ENCODE data around the gene GUCD1. TPM values are rescaled to one million over a fixed set of nuclear protein-coding genes. Genes with fewer than 3 reads are reported as not detected.

The GUCD1 gene
- total and polyA plus RNA-seq, 9 donors = 67.1 to 81.1 (median 72.5) TPM

DNA sequence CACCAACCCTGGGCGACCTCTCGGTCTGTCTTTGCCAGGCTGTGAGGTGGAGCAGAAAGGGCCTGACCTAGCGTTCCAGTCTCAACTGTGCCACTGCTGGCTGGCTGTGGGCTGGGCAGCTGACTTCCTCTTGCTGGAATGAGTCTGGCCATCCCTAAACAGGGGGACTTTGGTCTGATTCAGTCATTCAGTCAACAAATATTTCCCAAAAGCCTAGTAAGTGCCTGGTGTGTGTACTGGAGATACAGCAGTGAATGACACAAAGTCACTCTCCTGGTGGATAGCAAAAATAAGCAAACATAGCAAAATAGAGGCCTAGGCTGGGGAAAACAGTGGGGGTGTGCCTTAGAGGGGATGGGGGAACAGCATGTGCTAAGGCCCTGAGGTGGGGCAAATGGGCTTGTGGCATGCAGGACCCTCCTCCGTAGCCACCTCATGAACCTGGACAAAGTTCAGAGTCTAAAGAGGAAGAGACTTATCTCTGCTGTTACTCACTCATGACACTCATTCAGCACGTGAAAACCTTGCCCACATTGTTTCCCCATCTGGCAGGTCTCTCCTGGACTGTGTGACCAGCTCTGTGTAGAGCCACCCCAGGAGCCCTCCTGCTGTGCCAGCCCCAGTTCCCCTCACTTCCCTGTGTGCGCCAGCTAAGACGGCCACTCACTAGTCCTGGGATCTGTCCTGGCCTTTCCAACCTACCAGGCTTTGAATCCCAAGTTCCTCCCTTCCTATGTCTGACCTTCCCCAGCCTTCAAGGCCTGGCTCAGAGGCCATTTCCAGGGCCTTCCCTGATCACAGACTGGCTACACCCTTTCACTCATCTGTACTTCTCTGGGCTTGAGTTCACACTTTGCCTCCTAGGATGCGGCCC, 4.7 kb downstream of the GUCD1 start:
- 80% methylated on average over 6 of the region's 8 CpGs for WGBS (ENCODE audit: insufficient coverage)
- Histone ChIP-seq H3K4me1 (ENCODE audit: control insufficient read depth, insufficient read depth, low read length) (peaks cover 27% of the 10 kb centered on the region), H3K36me3 (ENCODE audit: control insufficient read depth, insufficient read depth, low read length) (peaks cover 60% of the 10 kb centered on the region), H3K27me3 (ENCODE audit: control insufficient read depth, insufficient read depth, low read length) (no peaks in the 10 kb centered on the region), H3K4me3 (ENCODE audit: low read length) (no peak overlapping the region), H3K27ac (ENCODE audit: low read length) (no peak overlapping the region), H3K9me3 (replicated peaks; ENCODE audit: control insufficient read depth, low read depth, low read length) (no peaks in the 10 kb centered on the region)
- no peak for DNase-seq

DNA sequence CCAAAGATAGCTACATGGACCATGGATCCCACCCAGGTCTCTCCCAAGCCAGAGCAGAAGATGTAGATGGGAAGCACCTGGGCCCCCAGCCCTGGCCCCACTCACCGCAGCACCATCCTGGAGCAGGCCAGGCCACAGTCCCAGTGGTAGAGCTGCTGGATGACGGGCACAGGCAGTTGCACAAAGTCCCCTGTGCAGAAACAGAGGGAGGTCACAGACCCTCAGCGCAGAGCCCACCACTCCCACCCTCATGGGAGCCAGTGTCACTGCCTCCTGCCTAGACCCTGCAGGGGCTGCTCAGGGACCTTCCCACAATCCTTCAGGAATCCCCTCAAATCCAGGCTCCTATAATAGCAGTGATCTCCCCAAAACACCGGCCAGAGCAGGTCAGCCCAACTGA, 6.1 kb downstream of the GUCD1 start:
- Histone ChIP-seq H3K4me1 (ENCODE audit: control insufficient read depth, insufficient read depth, low read length) (peaks cover 36% of the 10 kb centered on the region), H3K36me3 (ENCODE audit: control insufficient read depth, insufficient read depth, low read length) (peaks cover 68% of the 10 kb centered on the region), H3K27me3 (ENCODE audit: control insufficient read depth, insufficient read depth, low read length) (no peaks in the 10 kb centered on the region), H3K27ac (ENCODE audit: low read length) (no peak overlapping the region), H3K4me3 (ENCODE audit: low read length) (no peak overlapping the region), H3K9me3 (replicated peaks; ENCODE audit: control insufficient read depth, low read depth, low read length) (no peaks in the 10 kb centered on the region)
- 90% methylated on average over 4 of the region's 4 CpGs for WGBS (ENCODE audit: insufficient coverage)
- DNase-seq = no peak

DNA sequence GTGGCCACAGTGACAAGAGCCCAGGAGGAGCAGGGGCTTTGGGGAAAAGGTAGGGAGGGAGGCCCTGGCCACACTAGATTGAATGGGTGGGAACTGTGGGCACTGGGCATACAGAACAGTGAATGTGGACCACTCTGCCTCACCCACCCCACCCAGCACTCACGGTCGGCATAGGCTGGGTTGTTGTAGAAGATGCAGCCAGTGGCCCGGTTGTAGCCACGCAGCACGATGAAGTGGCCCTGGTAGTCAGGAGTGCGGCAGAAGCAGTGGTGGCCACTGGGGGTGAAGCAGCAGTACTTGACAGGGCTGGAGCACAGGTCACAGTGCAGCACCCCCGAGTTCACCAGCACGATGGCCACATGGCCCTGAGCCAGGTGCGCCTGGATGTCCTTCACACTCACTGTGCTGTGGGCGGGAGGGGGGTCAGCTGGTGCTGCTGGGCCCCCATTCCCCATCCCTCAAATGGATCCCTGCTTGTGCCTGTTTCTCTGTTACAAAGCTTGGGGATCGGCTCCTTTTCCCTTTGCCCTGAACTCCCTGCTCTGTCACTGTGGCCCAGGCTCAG, 11.2 kb downstream of the GUCD1 start:
- WGBS (ENCODE audit: insufficient coverage) = 85% methylated on average over 6 of the region's 11 CpGs
- no peak for DNase-seq
- Histone ChIP-seq H3K27me3 (ENCODE audit: control insufficient read depth, insufficient read depth, low read length) (no peaks in the 10 kb centered on the region), H3K4me1 (ENCODE audit: control insufficient read depth, insufficient read depth, low read length) (peaks cover 43% of the 10 kb centered on the region), H3K4me3 (ENCODE audit: low read length) (no peak overlapping the region), H3K27ac (ENCODE audit: low read length) (no peak overlapping the region), H3K9me3 (replicated peaks; ENCODE audit: control insufficient read depth, low read depth, low read length) (no peaks in the 10 kb centered on the region), H3K36me3 (ENCODE audit: control insufficient read depth, insufficient read depth, low read length) (peaks cover 80% of the 10 kb centered on the region)

DNA sequence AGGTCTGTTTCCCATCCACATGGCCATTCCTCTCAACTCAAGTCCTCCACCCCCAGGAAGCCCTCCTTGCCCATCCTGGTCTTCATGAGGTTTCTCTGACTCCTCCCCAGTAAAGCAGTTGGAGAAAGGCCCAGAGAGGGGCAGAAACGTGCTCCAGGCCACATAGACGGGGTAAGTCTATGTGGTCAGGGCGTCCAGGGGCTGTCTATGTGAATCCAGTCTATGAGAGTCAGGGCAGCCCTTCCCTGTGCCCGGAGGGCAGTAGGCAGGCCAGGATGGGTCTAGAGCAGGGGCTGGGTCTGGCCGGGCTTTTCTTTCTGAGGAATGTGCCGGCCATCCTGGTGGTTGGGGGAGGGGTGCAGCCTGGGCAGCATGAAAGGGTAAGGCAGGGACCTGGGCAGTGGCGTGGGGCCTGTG, 11.7 kb downstream of the GUCD1 start:
- no peak for DNase-seq

DNA sequence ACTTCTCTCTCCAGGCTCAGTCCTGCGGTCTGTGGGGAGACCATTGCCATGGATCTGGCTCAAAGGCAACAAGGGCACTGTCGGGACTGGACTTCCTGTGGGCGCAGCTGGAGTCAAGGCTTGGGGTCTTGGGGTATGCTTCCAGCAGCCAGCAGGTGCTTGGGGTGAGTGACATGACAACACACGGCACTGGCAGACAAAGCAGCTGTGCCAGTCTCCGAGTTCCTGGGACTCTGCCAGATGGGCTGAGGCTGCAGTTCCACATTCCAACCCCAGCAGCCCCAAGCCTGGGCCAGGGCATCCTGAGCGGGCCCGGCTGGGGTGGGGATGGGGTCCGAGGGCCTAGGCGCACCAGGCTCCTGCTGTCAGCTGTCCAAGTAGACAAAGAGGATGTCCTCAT, 12.3 kb downstream of the GUCD1 start:
- no peaks in the 10 kb centered on the region for H3K27me3 ChIP-seq (ENCODE audit: control insufficient read depth, insufficient read depth, low read length)
- H3K4me1 ChIP-seq (ENCODE audit: control insufficient read depth, insufficient read depth, low read length) = peaks cover 43% of the 10 kb centered on the region
- H3K9me3 ChIP-seq (replicated peaks; ENCODE audit: control insufficient read depth, low read depth, low read length) = no peaks in the 10 kb centered on the region
- 91% methylated on average over 7 of the region's 9 CpGs for WGBS (ENCODE audit: insufficient coverage)
- H3K4me3 ChIP-seq (ENCODE audit: low read length) = no peak overlapping the region
- peak overlapping the region; percentile 20 for H3K27ac ChIP-seq (ENCODE audit: low read length)
- peak; percentile 77 for DNase-seq
- H3K36me3 ChIP-seq (ENCODE audit: control insufficient read depth, insufficient read depth, low read length) = peaks cover 75% of the 10 kb centered on the region

More for the DNA sequence above, 11.7 kb downstream of the GUCD1 start:
- Histone ChIP-seq H3K27me3 (ENCODE audit: control insufficient read depth, insufficient read depth, low read length) (no peaks in the 10 kb centered on the region), H3K4me3 (ENCODE audit: low read length) (no peak overlapping the region), H3K9me3 (replicated peaks; ENCODE audit: control insufficient read depth, low read depth, low read length) (no peaks in the 10 kb centered on the region), H3K36me3 (ENCODE audit: control insufficient read depth, insufficient read depth, low read length) (peaks cover 78% of the 10 kb centered on the region), H3K4me1 (ENCODE audit: control insufficient read depth, insufficient read depth, low read length) (peaks cover 43% of the 10 kb centered on the region), H3K27ac (ENCODE audit: low read length) (peak overlapping the region; percentile 47)
- WGBS (ENCODE audit: insufficient coverage) = 85% methylated on average over 7 of the region's 7 CpGs

DNA sequence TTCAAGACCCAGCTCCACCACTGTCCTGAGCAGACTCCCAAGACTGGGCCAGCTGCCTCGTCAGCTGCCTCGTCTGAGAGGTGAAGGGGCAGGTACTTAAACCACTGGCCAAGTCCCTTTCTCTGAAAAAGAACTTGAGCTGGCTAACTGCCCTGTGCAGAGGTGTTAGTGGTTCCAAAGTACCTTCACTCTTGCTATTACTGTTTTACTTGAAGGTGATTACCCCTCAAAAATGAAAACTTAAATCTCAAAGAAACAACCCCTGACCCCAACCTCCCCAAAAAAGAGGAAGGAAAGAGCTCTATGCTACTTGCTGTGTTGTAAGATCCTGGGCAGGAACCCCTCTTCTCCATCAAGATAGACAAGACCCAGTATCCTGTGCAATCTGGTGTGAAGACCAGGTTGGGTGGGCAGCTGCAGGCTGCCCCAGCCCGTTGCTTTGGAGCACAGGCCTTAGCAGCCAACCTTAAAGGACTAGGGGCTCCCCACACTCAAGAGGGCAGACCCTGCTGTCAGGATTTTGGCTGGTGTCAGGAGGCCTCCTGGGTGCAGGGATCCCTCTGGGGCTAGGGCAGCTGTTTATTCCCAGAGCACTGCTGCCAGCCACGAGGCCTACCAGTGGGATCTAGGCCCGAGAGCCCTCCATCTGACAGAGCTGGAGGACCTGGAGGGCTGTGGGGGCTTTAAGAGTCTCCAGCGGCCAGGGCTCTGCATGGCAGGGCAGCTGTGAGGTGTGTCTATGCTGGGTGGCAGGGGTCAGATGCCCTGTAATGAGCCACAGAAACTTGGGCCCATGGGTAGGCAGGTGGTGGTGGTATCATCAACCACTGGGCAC, 13.0 kb downstream of the GUCD1 start:
- Histone ChIP-seq H3K9me3 (replicated peaks; ENCODE audit: control insufficient read depth, low read depth, low read length) (no peaks in the 10 kb centered on the region), H3K36me3 (ENCODE audit: control insufficient read depth, insufficient read depth, low read length) (peaks cover 70% of the 10 kb centered on the region), H3K4me1 (ENCODE audit: control insufficient read depth, insufficient read depth, low read length) (peaks cover 43% of the 10 kb centered on the region), H3K27me3 (ENCODE audit: control insufficient read depth, insufficient read depth, low read length) (no peaks in the 10 kb centered on the region), H3K27ac (ENCODE audit: low read length) (no peak overlapping the region), H3K4me3 (ENCODE audit: low read length) (no peak overlapping the region)
- 68% methylated on average over 3 of the region's 6 CpGs for WGBS (ENCODE audit: insufficient coverage)
- no peak for DNase-seq

DNA sequence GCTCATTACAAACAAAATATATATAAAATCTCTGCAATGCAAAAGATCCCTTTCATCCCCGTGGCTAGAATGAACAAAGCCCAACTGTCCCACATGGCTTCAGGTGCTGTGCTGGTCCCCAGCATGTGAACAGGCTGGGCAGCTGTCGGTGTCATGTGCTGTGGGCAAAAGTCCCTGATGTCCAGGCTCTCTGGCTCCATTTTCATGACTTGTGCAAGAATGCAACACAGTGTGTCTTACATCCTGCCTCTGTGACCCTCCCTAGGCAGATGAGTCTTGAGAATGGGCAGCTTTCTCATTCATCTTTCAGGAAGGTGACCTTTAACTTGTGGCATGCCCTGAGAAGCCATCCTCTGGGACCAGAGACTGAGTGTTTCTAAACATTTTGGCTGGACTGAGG, 14.5 kb downstream of the GUCD1 start:
- Histone ChIP-seq H3K36me3 (ENCODE audit: control insufficient read depth, insufficient read depth, low read length) (peaks cover 61% of the 10 kb centered on the region), H3K4me3 (ENCODE audit: low read length) (no peak overlapping the region), H3K4me1 (ENCODE audit: control insufficient read depth, insufficient read depth, low read length) (peaks cover 37% of the 10 kb centered on the region), H3K27ac (ENCODE audit: low read length) (no peak overlapping the region), H3K27me3 (ENCODE audit: control insufficient read depth, insufficient read depth, low read length) (no peaks in the 10 kb centered on the region), H3K9me3 (replicated peaks; ENCODE audit: control insufficient read depth, low read depth, low read length) (no peaks in the 10 kb centered on the region)
- DNase-seq = no peak
- 94% methylated on average over 2 of the region's 2 CpGs for WGBS (ENCODE audit: insufficient coverage)

DNA sequence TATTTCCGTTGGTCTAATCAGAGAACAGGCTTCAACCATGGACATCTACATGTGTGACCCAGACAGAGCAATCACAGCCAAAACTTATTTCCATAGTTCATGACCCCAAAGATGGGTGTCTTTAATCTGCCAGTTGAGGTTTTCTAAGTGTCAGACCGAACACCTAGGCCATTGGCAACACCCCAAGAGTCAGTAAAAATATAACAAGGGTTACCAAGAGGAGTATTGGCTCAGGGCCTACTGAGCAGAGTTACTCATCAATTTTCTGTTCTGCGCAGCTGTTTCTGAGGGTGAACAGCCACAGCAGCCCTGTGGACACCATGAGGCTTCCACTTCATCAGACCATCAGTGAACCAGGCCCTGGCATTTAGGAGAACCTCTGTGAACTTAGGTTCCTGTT, 18.8 kb downstream of the GUCD1 start:
- no peaks in the 10 kb centered on the region for H3K27me3 ChIP-seq (ENCODE audit: control insufficient read depth, insufficient read depth, low read length)
- H3K4me3 ChIP-seq (ENCODE audit: low read length) = no peak overlapping the region
- no peak for DNase-seq
- peaks cover 26% of the 10 kb centered on the region for H3K36me3 ChIP-seq (ENCODE audit: control insufficient read depth, insufficient read depth, low read length)
- 82% methylated on average over 2 of the region's 3 CpGs for WGBS (ENCODE audit: insufficient coverage)
- H3K27ac ChIP-seq (ENCODE audit: low read length) = no peak overlapping the region
- no peaks in the 10 kb centered on the region for H3K9me3 ChIP-seq (replicated peaks; ENCODE audit: control insufficient read depth, low read depth, low read length)
- H3K4me1 ChIP-seq (ENCODE audit: control insufficient read depth, insufficient read depth, low read length) = no peaks in the 10 kb centered on the region

DNA sequence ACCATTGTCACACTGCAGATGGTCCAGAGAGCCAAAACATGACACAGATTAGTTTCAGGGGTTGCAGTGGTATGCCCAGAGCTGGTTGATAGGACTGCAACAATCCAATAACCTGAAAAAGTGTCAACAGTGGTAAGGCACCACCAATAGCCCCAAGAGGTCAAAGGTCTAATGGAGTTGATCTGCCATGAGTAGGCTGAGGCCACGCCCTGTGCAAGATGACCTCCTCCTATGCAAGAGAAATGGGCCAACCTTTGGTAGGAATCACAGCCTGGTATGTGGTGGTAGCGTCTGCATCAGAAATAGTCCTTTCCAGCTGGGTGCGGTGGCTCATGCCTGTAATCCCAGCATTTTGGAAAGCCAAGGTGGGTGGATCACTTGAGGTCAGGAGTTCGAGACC, 19.6 kb downstream of the GUCD1 start:
- H3K4me3 ChIP-seq (ENCODE audit: low read length) = no peak overlapping the region
- H3K36me3 ChIP-seq (ENCODE audit: control insufficient read depth, insufficient read depth, low read length) = peaks cover 19% of the 10 kb centered on the region
- 95% methylated on average over 3 of the region's 4 CpGs for WGBS (ENCODE audit: insufficient coverage)
- no peaks in the 10 kb centered on the region for H3K4me1 ChIP-seq (ENCODE audit: control insufficient read depth, insufficient read depth, low read length)
- DNase-seq = no peak
- H3K9me3 ChIP-seq (replicated peaks; ENCODE audit: control insufficient read depth, low read depth, low read length) = no peaks in the 10 kb centered on the region
- H3K27ac ChIP-seq (ENCODE audit: low read length) = no peak overlapping the region
- no peaks in the 10 kb centered on the region for H3K27me3 ChIP-seq (ENCODE audit: control insufficient read depth, insufficient read depth, low read length)

DNA sequence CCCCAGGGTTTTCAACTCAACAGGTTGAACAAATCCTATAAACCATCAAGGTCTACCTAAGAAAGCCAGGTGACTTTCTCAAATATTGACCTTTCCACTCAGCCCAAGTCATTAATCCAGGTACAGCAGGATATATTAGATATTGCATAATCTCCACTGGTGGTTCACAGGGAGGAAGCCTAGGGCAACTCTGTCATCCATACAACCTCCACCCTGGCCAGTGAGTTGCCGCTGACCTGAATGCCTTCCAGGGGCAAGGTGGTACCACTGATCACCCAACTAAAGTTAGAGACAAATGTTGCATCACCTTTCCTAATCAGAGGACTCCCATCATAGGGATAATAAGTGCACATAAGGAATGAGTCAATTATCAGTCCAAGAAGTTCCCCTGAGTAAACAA, 22.9 kb downstream of the GUCD1 start:
- no peaks in the 10 kb centered on the region for H3K27me3 ChIP-seq (ENCODE audit: control insufficient read depth, insufficient read depth, low read length)
- H3K27ac ChIP-seq (ENCODE audit: low read length) = no peak overlapping the region
- no peaks in the 10 kb centered on the region for H3K36me3 ChIP-seq (ENCODE audit: control insufficient read depth, insufficient read depth, low read length)
- no peak overlapping the region for H3K4me3 ChIP-seq (ENCODE audit: low read length)
- H3K9me3 ChIP-seq (replicated peaks; ENCODE audit: control insufficient read depth, low read depth, low read length) = no peaks in the 10 kb centered on the region
- no peak for DNase-seq
- WGBS (ENCODE audit: insufficient coverage) = no CpG with 5 or more reads among the region's 1 CpG
- no peaks in the 10 kb centered on the region for H3K4me1 ChIP-seq (ENCODE audit: control insufficient read depth, insufficient read depth, low read length)

Data from muscle of leg (tissue), 11 donors.